ENCODE results near the gene TRAF3IP1.
"Not testable (repeated sequence)": the region's sequence is repeated elsewhere in the genome, so short reads cannot be mapped to it uniquely, and the experiment has no call there.

TRAF3IP1 gene

GRCh38 chr2:238310721-238311120 is 9.6 kb upstream of the TRAF3IP1 start:
- H3K9me3 ChIP-seq (ENCODE audit: control insufficient read depth, insufficient read depth, low read length): not testable (repeated sequence)

GRCh38 chr2:238313289-238313990 is 6.9 kb upstream of the TRAF3IP1 start:
- Histone ChIP-seq H3K9me3 (ENCODE audit: control insufficient read depth, insufficient read depth, low read length) (no peaks in the 10 kb centered on the region), H3K36me3 (ENCODE audit: insufficient read depth, low read length) (no peaks in the 10 kb centered on the region), H3K9ac (ENCODE audit: low read depth, low read length) (no peak overlapping the region), H3K4me1 (ENCODE audit: insufficient read depth, low read length) (no peaks in the 10 kb centered on the region)

More at GRCh38 chr2:238310721-238311120, 9.6 kb upstream of the TRAF3IP1 start:
- not testable (repeated sequence) for H3K36me3 ChIP-seq (ENCODE audit: insufficient read depth, low read length); H3K4me1 ChIP-seq (ENCODE audit: insufficient read depth, low read length); H3K9ac ChIP-seq (ENCODE audit: low read depth, low read length)

- Histone ChIP-seq H3K9me3 (ENCODE audit: control insufficient read depth, insufficient read depth, low read length) (no peaks in the 10 kb centered on the region), H3K36me3 (ENCODE audit: insufficient read depth, low read length) (no peaks in the 10 kb centered on the region), H3K9ac (ENCODE audit: low read depth, low read length) (no peak overlapping the region), H3K4me1 (ENCODE audit: insufficient read depth, low read length) (no peaks in the 10 kb centered on the region)
Measured at GRCh38 chr2:238313991-238314350, 6.3 kb upstream of the TRAF3IP1 start.

GRCh38 chr2:238314576-238314975 is 5.7 kb upstream of the TRAF3IP1 start:
- H3K9ac ChIP-seq (ENCODE audit: low read depth, low read length): no peak overlapping the region
- H3K36me3 ChIP-seq (ENCODE audit: insufficient read depth, low read length): no peaks in the 10 kb centered on the region
- no peaks in the 10 kb centered on the region for H3K4me1 ChIP-seq (ENCODE audit: insufficient read depth, low read length)
- H3K9me3 ChIP-seq (ENCODE audit: control insufficient read depth, insufficient read depth, low read length): no peaks in the 10 kb centered on the region

GRCh38 chr2:238315031-238315595 is 5.2 kb upstream of the TRAF3IP1 start:
- H3K36me3 ChIP-seq (ENCODE audit: insufficient read depth, low read length): no peaks in the 10 kb centered on the region
- no peaks in the 10 kb centered on the region for H3K9me3 ChIP-seq (ENCODE audit: control insufficient read depth, insufficient read depth, low read length)
- H3K4me1 ChIP-seq (ENCODE audit: insufficient read depth, low read length): no peaks in the 10 kb centered on the region
- no peak overlapping the region for H3K9ac ChIP-seq (ENCODE audit: low read depth, low read length)

- Histone ChIP-seq H3K9me3 (ENCODE audit: control insufficient read depth, insufficient read depth, low read length) (no peaks in the 10 kb centered on the region), H3K9ac (ENCODE audit: low read depth, low read length) (peak overlapping the region; percentile 55; the same call in 1 of the 2 replicates), H3K4me1 (ENCODE audit: insufficient read depth, low read length) (peaks cover 5% of the 10 kb centered on the region; the same call in 1 of the 2 replicates), H3K36me3 (ENCODE audit: insufficient read depth, low read length) (no peaks in the 10 kb centered on the region)
Measured at GRCh38 chr2:238320648-238321281, 447 bp downstream of the TRAF3IP1 start.

GRCh38 chr2:238321467-238321866 is 1.1 kb downstream of the TRAF3IP1 start:
- Histone ChIP-seq H3K9me3 (ENCODE audit: control insufficient read depth, insufficient read depth, low read length) (no peaks in the 10 kb centered on the region), H3K36me3 (ENCODE audit: insufficient read depth, low read length) (no peaks in the 10 kb centered on the region), H3K4me1 (ENCODE audit: insufficient read depth, low read length) (peaks cover 5% of the 10 kb centered on the region; the same call in 1 of the 2 replicates), H3K9ac (ENCODE audit: low read depth, low read length) (peak overlapping the region; percentile 55; the same call in 1 of the 2 replicates)

- Histone ChIP-seq H3K9me3 (ENCODE audit: control insufficient read depth, insufficient read depth, low read length) (no peaks in the 10 kb centered on the region), H3K4me1 (ENCODE audit: insufficient read depth, low read length) (peaks cover 5% of the 10 kb centered on the region; the same call in 1 of the 2 replicates), H3K36me3 (ENCODE audit: insufficient read depth, low read length) (no peaks in the 10 kb centered on the region), H3K9ac (ENCODE audit: low read depth, low read length) (no peak overlapping the region)
Measured at GRCh38 chr2:238322001-238322411, 1.7 kb downstream of the TRAF3IP1 start.

GRCh38 chr2:238324248-238324647 is 3.9 kb downstream of the TRAF3IP1 start:
- not testable (repeated sequence) for H3K4me1 ChIP-seq (ENCODE audit: insufficient read depth, low read length); H3K36me3 ChIP-seq (ENCODE audit: insufficient read depth, low read length); H3K9me3 ChIP-seq (ENCODE audit: control insufficient read depth, insufficient read depth, low read length); H3K9ac ChIP-seq (ENCODE audit: low read depth, low read length)

- Histone ChIP-seq H3K36me3 (ENCODE audit: insufficient read depth, low read length) (no peaks in the 10 kb centered on the region; the same call in 1 of the 2 replicates), H3K9me3 (ENCODE audit: control insufficient read depth, insufficient read depth, low read length) (no peaks in the 10 kb centered on the region), H3K4me1 (ENCODE audit: insufficient read depth, low read length) (peaks cover 5% of the 10 kb centered on the region; the same call in 1 of the 2 replicates), H3K9ac (ENCODE audit: low read depth, low read length) (no peak overlapping the region)
Measured at GRCh38 chr2:238325694-238326093, 5.4 kb downstream of the TRAF3IP1 start.

- no peaks in the 10 kb centered on the region; the same call in 1 of the 2 replicates for H3K36me3 ChIP-seq (ENCODE audit: insufficient read depth, low read length)
- no peaks in the 10 kb centered on the region for H3K9me3 ChIP-seq (ENCODE audit: control insufficient read depth, insufficient read depth, low read length)
- H3K9ac ChIP-seq (ENCODE audit: low read depth, low read length): no peak overlapping the region
- H3K4me1 ChIP-seq (ENCODE audit: insufficient read depth, low read length): no peaks in the 10 kb centered on the region
Measured at GRCh38 chr2:238326801-238327365, 6.6 kb downstream of the TRAF3IP1 start.

- Histone ChIP-seq H3K4me1 (ENCODE audit: insufficient read depth, low read length) (no peaks in the 10 kb centered on the region), H3K9me3 (ENCODE audit: control insufficient read depth, insufficient read depth, low read length) (no peaks in the 10 kb centered on the region), H3K36me3 (ENCODE audit: insufficient read depth, low read length) (peaks cover 1% of the 10 kb centered on the region; the same call in 1 of the 2 replicates), H3K9ac (ENCODE audit: low read depth, low read length) (no peak overlapping the region)
Measured at GRCh38 chr2:238327751-238328150, 7.4 kb downstream of the TRAF3IP1 start.

- Histone ChIP-seq H3K9ac (ENCODE audit: low read depth, low read length) (no peak overlapping the region), H3K4me1 (ENCODE audit: insufficient read depth, low read length) (no peaks in the 10 kb centered on the region), H3K36me3 (ENCODE audit: insufficient read depth, low read length) (peaks cover 4% of the 10 kb centered on the region), H3K9me3 (ENCODE audit: control insufficient read depth, insufficient read depth, low read length) (no peaks in the 10 kb centered on the region)
Measured at GRCh38 chr2:238330391-238330790, 10.1 kb downstream of the TRAF3IP1 start.

- Histone ChIP-seq H3K4me1 (ENCODE audit: insufficient read depth, low read length) (no peaks in the 10 kb centered on the region), H3K9ac (ENCODE audit: low read depth, low read length) (no peak overlapping the region), H3K9me3 (ENCODE audit: control insufficient read depth, insufficient read depth, low read length) (no peaks in the 10 kb centered on the region), H3K36me3 (ENCODE audit: insufficient read depth, low read length) (peaks cover 4% of the 10 kb centered on the region)
Measured at GRCh38 chr2:238331916-238332315, 11.6 kb downstream of the TRAF3IP1 start.

Measured in ES-I3 (cell line).